Measurements from ENCODE around the gene RYR1.

The RYR1 gene

DNA sequence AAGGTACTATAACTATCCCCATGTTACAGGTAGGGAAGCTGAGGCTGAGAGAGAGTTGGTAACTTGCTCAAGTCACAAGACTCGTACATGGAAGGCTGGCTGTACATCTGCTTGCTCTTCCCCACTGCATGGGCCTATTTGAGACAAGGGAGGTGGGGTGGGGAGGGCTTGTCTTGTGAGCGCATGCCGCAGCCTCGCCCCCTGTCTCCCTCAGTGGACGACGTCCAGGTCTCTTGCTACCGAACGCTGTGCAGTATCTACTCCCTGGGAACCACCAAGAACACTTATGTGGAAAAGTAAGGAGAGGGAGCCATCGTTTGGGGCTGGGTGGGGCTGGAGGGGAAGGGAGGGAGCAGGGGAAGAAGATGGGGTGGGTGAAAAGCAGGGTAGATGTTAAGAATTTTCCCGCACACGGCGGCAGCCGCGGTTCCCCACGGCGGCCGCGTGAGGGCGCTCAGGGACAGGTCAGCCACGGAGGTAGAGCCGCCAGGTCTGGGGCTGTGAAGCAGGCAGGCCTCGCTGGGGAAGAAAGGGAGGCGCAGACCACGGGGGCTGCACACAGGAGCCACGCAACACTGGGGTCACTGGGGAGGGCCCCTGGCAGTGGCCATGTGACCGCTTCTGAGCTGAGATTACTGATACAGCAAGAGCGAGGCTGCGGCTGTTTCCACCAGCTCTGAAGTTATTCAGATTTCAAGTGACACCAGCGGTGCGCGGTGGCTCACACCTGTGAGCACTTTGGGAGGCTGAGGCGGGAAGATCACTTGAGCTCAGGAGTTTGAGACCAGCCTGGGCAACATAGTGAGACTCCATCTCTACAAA is 81.5 kb downstream of the RYR1 start (continued):
- no peak for TF ChIP-seq ZNF623 (tag by site-specific recombination; IDR thresholded peaks at IDR 0.05)
- TF ChIP-seq, protein P1, sequence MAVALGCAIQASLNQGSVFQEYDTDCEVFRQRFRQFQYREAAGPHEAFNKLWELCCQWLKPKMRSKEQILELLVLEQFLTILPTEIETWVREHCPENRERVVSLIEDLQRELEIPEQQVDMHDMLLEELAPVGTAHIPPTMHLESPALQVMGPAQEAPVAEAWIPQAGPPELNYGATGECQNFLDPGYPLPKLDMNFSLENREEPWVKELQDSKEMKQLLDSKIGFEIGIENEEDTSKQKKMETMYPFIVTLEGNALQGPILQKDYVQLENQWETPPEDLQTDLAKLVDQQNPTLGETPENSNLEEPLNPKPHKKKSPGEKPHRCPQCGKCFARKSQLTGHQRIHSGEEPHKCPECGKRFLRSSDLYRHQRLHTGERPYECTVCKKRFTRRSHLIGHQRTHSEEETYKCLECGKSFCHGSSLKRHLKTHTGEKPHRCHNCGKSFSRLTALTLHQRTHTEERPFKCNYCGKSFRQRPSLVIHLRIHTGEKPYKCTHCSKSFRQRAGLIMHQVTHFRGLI (tag by site-specific recombination; IDR thresholded peaks at IDR 0.05), result no peak
- no peak for TF ChIP-seq ZNF658 (tag by site-specific recombination; IDR thresholded peaks at IDR 0.05)
- no peak for TF ChIP-seq ZNF19 (tag by site-specific recombination; IDR thresholded peaks at IDR 0.05; ENCODE audit: low read depth)
- no peak for TF ChIP-seq ZNF571 (tag by site-specific recombination; IDR thresholded peaks at IDR 0.05)
- TF ChIP-seq TSHZ1 (tag by site-specific recombination; IDR thresholded peaks at IDR 0.05; ENCODE audit: borderline replicate concordance), result no peak
- TF ChIP-seq ZNF600 (tag by site-specific recombination; IDR thresholded peaks at IDR 0.05), result peak; percentile 56; the same call in 1 of the 2 replicates
- TF ChIP-seq ZNF239 (tag by site-specific recombination; IDR thresholded peaks at IDR 0.05), result no peak
- TF ChIP-seq ZNF174 (tag by site-specific recombination; IDR thresholded peaks at IDR 0.05), result no peak
- no peak for TF ChIP-seq ZNF132 (tag by site-specific recombination; IDR thresholded peaks at IDR 0.05; ENCODE audit: borderline replicate concordance)
- TF ChIP-seq ZNF433 (tag by site-specific recombination; IDR thresholded peaks at IDR 0.05; ENCODE audit: low read depth), result no peak
- TF ChIP-seq ZNF843 (tag by site-specific recombination; IDR thresholded peaks at IDR 0.05), result no peak
- TF ChIP-seq ZNF660 (tag by site-specific recombination; IDR thresholded peaks at IDR 0.05), result no peak
- no peak for TF ChIP-seq ZNF114 (tag by site-specific recombination; IDR thresholded peaks at IDR 0.05)
- no peak for TF ChIP-seq ZNF148 (tag by site-specific recombination; IDR thresholded peaks at IDR 0.05; ENCODE audit: borderline replicate concordance)
- no peak for TF ChIP-seq ZNF416 (tag by site-specific recombination; IDR thresholded peaks at IDR 0.05)
- TF ChIP-seq ZNF777 (tag by site-specific recombination; IDR thresholded peaks at IDR 0.05; ENCODE audit: borderline replicate concordance), result no peak
- TF ChIP-seq ZNF140 (tag by site-specific recombination; IDR thresholded peaks at IDR 0.05), result no peak
- no peak for TF ChIP-seq ZNF664 (tag by site-specific recombination; IDR thresholded peaks at IDR 0.05)
- no peak for TF ChIP-seq ZNF488 (tag by site-specific recombination; IDR thresholded peaks at IDR 0.05)
- no peak for TF ChIP-seq ZNF302 (tag by site-specific recombination; IDR thresholded peaks at IDR 0.05; ENCODE audit: low read depth)
- TF ChIP-seq KLF9 (tag by site-specific recombination; IDR thresholded peaks at IDR 0.05; ENCODE audit: low read depth), result no peak
- TF ChIP-seq ZNF398 (tag by site-specific recombination; IDR thresholded peaks at IDR 0.05), result peak; percentile 98
- TF ChIP-seq ZFP37 (tag by site-specific recombination; IDR thresholded peaks at IDR 0.05), result no peak
- TF ChIP-seq GLIS1 (tag by site-specific recombination; IDR thresholded peaks at IDR 0.05), result peak; percentile 68; the same call in 1 of the 2 replicates
- TF ChIP-seq ZNF549 (tag by site-specific recombination; IDR thresholded peaks at IDR 0.05), result no peak
- no peak for TF ChIP-seq BCL11A (tag by site-specific recombination; IDR thresholded peaks at IDR 0.05; ENCODE audit: low read depth)
- TF ChIP-seq ZNF16 (tag by site-specific recombination; IDR thresholded peaks at IDR 0.05; ENCODE audit: low read depth), result no peak
- peak; percentile 52; the same call in 1 of the 2 replicates for TF ChIP-seq ZEB2 (tag by site-specific recombination; IDR thresholded peaks at IDR 0.05)
- no peak for TF ChIP-seq ZNF776 (tag by site-specific recombination; IDR thresholded peaks at IDR 0.05; ENCODE audit: borderline replicate concordance)
- TF ChIP-seq ZNF585B (tag by site-specific recombination; IDR thresholded peaks at IDR 0.05), result no peak

Data from HEK293 (cell line).